ENCODE data around the gene MIA.
"Not testable (repeated sequence)": the region's sequence is repeated elsewhere in the genome, so short reads cannot be mapped to it uniquely, and the experiment has no call there.

MIA gene

GRCh38 chr19:40818480-40819399, 43.4 kb downstream of the MIA start:
- DNase-seq (ENCODE audit: low read depth, low spot score), result peak; percentile 56

DNA sequence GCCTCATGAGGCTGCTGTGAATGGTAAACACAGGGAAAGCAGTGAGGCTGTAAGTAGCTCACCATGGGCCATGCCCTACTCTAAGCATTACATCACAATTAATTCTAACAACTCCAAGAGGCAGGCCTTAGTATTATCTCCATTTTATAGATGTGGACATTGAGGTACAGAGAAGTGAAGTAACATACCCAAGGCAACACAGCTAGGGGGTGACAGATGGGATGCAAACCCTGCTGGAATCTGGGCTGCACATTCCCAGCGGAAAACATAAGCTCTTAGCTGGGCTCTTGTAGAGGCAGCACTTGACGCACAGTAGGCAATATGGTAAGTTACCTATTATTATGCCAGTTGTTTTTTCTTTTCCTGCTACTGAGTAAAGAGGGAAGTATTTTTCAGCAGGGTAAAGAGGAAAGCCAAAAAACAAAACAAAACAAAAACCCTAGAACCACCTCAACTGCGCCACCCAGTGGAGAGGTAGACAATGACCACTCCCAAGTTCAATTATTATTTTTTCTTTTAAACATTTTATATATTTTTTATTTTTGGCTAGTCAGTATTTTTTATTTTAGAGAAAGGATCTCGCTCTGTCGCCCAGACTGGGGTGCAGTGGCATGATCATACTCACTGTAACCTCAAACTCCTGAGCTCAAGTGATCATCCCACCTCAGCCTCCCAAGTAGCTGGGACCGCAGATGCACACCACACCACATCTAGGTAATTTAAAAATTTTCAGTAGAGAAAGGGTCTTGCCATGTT, 44.3 kb downstream of the MIA start:
- not testable (repeated sequence) for DNase-seq (ENCODE audit: low read depth, low spot score)

- DNase-seq (ENCODE audit: low read depth, low spot score), result no peak
Measured at GRCh38 chr19:40822161-40822560, 46.8 kb downstream of the MIA start.

DNA sequence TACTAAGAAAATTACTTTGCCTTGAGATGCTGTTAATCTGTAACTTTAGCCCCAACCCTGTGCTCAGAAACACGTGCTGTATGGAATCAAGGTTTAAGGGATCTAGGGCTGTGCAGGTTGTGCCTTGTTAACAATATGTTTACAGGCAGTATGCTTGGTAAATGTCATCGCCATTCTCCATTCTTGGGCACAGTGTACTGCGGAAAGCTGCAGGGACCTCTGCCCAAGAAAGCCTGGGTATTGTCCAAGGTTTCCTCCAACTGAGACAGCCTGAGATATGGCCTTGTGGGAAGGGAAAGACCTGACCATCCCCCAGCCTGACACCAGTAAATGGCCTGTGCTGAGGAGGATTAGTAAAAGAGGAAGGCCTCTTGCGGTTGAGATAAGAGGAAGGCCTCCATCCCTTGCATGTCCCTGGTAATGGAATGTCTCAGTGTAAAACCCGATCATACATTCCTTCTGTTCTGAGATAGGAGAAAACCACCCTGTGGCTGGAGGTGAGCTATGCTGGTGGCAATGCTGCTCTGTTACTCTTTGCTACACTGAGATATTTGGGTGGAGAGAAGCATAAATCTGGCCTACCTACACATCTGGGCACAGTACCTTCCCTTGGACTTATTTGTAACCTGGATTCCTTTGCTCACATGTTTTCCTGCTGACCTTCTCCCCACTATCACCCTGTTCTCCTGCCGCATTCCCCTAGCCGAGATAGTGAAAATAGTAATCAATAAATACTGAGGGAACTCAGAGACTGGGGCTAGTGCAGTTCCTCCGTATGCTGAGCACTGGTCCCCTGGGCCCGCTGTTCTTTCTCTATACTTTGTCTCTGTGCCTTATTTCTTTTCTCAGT, 47.6 kb downstream of the MIA start:
- DNase-seq (ENCODE audit: low read depth, low spot score), result not testable (repeated sequence)

DNA sequence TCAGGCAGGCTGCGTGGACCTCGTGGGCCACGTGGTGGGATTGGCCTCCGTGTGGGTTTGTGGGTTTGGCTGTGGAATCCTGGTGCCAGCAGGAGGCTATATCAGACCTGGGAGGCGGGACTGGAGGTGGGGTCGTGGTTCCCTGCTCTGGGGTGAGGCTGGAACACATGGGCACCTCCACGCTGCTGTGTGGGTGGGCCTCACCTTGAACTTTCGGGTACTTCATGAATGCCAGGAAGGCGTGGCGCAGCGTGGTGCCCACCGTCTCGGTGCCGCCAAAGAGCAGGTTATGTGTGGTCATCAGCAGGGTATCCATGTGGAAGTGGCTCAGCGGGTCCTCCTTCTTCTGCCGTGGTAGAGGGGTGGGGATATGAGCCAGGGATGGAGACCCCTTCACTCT, 49.6 kb downstream of the MIA start:
- DNase-seq (ENCODE audit: low read depth, low spot score), result not testable (repeated sequence)

- not testable (repeated sequence) for DNase-seq (ENCODE audit: low read depth, low spot score)
Measured at GRCh38 chr19:40825460-40826095, 50.3 kb downstream of the MIA start.

DNA sequence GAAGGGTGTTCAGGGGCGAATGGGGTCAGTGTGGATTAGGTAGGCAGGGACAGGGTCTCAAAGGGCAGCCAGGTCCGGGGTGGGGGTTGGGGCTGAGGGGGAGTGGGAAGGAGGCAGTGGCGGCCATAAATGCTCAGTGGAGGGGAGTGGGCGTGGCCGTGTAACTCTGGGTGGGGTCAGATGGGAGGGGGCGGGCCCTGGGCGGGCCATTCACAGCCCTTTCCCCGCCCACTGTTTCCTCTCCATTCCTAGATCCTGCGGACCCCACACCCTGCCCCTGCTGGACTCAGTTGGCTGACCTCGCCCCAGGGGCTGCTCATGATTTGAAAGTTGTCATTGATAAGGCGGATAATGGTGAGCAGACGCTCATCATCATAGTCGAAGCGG, 51.0 kb downstream of the MIA start:
- not testable (repeated sequence) for DNase-seq (ENCODE audit: low read depth, low spot score)

- DNase-seq (ENCODE audit: low read depth, low spot score), result not testable (repeated sequence)
Measured at GRCh38 chr19:40826699-40827385, 51.5 kb downstream of the MIA start.
